HL-60/S4 (cell line): Measurements from ENCODE around the gene NPHP1.
"Not testable (repeated sequence)": the region's sequence is repeated elsewhere in the genome, so short reads cannot be mapped to it uniquely, and the experiment has no call there.

Source experiments
- in situ Hi-C: fragments of 300-500 bp; cut with MboI; formaldehyde crosslinking; loops from 2 replicates; pipeline ENCODE4 v1.14.3; 2022; ENCODE audit warnings: low sequenced_read_pairs

NPHP1 gene

DNA sequence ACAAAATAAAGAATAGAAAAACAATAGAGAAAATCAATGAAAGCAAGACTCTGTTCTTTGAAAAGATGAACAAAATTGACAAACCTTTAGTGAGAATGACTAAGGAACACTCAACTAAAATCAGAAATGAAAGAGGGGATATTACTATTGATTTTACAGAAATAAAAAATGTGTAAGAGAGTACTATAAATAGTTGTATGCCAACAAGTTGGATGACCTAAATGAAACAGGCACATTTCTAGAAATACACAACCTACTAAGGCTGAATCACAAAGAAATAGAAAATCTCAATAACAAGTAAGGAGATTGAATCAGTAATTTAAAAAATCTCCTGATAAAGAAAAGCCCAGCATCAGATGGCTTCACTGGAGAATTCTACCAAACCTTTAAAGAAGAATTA is 70.8 kb downstream of the NPHP1 start:
- in situ Hi-C loops = loop anchor here (25.0 kb wide), 1 partner anchor 628 kb away; no protein-coding TSS in a partner anchor

GRCh38 chr2:110131166-110131565 is 73.6 kb downstream of the NPHP1 start:
- in situ Hi-C loops = loop anchor here (25.0 kb wide), 1 partner anchor 631 kb away; no protein-coding TSS in a partner anchor

DNA sequence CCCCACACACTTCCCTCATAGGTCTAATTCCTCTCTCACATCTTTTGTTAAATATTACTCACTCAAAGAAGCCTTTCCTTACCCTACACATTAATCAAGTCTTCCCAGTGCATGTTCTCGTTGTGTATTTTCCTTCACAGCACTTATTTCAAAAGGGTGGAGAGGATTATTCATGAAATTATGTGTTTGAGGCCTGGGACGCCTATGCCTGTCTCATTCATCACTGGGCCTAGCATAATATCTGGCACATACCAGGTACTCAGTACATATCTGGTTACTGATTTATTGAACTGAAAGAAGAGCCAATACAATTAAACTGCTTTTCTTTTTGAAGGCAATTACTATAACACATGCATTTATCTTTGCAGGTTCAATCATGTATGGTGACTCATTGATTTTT is 74.1 kb downstream of the NPHP1 start:
- in situ Hi-C loops = loop anchor here (25.0 kb wide), 1 partner anchor 632 kb away; no protein-coding TSS in a partner anchor

DNA sequence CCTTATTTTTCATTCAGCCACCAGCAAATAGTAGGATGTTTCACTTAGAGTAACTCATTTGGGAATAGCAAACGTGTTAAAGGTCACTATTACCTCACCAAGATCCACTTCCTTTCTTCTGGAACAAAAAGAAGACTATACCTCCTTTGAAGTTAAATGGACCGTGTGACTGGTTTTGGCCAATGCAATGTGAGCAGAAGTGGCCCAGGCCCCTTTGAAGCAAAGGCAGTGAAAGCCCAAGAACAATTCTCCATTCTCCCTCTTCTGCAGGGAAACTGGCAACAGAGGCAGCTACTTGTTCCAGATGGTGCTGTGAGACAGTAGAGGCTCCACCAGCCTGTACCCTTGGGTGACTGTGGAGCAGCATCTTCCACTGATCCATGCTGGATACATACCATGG is 77.9 kb downstream of the NPHP1 start:
- in situ Hi-C loops = loop anchor here (25.0 kb wide), 1 partner anchor 635 kb away; no protein-coding TSS in a partner anchor

- in situ Hi-C loops = loop anchor here (25.0 kb wide), 1 partner anchor 636 kb away; no protein-coding TSS in a partner anchor
Measured at GRCh38 chr2:110126086-110126773, 78.6 kb downstream of the NPHP1 start.

DNA sequence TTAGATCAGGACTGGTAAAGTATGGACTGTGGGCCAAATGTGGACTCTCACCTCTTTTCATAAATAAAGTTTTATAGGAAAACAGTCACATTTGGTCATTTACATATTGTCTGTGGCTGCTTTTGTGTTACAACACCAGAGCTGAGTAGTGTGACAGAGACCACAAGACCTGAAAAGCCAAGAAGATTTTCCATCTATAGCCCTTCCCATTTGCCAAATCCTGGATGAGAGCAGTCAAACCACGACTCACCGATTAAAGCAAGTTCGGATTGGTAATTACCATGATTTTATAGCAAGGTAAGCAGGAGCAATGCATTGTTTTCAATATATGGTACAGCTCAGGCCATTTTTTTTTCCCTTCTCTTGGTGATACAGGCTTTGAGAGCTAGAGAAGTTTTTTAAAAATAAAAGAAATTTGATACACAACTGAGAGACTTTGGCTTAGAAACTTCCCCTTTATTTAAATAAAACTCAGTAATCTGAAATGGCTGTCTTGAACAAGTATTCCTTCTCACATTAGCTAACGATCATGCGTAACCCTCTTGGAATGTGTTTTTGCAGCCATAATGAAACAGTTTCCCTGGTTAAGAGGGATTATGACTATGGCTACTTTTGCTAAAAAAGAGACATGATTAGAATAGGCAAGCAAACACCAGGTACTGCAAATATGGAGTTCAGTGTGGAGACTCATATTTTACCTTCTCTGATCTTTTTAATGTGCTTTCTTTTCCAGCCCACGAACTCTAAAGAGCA is 79.7 kb downstream of the NPHP1 start:
- in situ Hi-C loops = loop anchor here (25.0 kb wide), 1 partner anchor 637 kb away; no protein-coding TSS in a partner anchor

DNA sequence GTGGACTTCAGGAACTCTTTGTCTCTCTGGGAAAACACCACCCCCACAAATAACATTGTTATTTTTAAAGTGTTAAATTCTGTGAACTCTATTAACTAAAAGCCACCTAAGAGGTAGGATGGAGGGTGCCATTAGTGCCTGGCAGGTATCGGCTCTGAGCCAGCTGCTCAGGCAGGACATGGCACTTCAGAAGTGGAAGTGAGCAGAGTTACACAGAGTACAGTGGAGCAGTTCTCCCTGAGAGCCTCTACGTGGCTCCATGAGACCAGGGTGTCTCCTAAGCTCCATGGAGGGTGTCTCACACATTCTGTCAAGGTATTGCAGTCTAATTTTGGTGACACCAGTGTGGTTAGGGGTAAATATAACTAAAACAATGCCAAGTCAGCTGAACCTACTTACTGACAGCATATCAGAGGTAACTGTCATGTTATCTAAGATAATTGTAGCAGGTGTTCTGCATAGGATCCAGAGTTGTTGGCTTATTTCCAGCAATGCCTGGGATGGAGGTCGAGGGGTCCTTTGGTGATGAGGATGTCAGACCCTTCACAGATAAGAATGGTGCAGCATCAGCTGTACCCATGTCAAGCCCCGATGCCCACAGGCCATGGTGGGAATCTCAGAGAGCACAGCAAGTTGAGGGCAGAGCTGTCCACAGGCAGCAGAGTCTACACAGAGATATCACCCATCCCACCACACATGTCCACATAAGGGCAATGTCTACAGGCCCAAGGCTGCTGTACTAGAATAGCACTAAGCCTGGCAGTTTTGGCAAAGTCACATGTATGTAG is 80.6 kb downstream of the NPHP1 start:
- in situ Hi-C loops = no loop called here

- in situ Hi-C loops = no loop called here
Measured at GRCh38 chr2:110121592-110121991, 83.2 kb downstream of the NPHP1 start.

DNA sequence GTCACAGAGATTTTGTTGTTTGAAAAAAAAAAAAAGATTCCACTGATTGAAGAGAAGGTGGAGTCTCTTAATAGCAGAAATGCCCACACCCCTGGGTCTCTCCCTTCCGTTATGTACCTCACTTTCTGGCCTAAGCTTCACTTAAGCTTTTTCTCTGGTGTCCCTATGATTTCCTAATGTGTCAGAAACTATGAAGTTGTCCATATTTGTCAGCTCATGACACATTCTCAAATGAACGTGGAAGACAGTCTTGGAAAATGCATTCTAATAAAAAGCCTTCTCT is 83.8 kb downstream of the NPHP1 start:
- in situ Hi-C loops = no loop called here

GRCh38 chr2:110120171-110121051 is 84.4 kb downstream of the NPHP1 start:
- in situ Hi-C loops = no loop called here

GRCh38 chr2:110116033-110116710 is 88.6 kb downstream of the NPHP1 start:
- in situ Hi-C loops = no loop called here

GRCh38 chr2:110115291-110116032 is 89.4 kb downstream of the NPHP1 start, which contains the start of gene MALL:
Gene MALL, minus strand, starts transcription at chr2:110115822. Its CDS starts 30 bp downstream, at chr2:110115792.
- in situ Hi-C loops = no loop called here

DNA sequence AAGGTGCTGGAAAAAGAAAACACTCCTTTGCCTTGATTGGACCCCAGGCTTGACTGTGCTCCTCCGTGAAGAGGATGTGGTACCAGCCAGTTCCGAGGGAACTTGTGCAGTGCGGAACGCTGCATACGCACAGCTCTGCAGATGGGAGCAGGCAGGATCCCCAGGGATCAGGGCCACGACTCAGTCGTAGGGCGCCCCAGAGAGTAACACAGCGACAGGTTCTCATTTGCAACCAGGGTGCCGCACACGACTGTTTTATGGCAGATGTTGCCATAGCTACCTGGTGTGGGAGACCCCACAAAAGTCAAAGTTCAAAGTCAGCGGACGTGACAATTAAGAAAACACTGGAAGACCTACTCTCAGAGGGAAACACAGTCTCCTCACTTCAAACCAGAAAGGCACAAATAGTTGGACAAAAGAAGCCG is 90.0 kb downstream of the NPHP1 start:
- in situ Hi-C loops = no loop called here

- in situ Hi-C loops = no loop called here
Measured at GRCh38 chr2:110113961-110114591, 90.7 kb downstream of the NPHP1 start.

DNA sequence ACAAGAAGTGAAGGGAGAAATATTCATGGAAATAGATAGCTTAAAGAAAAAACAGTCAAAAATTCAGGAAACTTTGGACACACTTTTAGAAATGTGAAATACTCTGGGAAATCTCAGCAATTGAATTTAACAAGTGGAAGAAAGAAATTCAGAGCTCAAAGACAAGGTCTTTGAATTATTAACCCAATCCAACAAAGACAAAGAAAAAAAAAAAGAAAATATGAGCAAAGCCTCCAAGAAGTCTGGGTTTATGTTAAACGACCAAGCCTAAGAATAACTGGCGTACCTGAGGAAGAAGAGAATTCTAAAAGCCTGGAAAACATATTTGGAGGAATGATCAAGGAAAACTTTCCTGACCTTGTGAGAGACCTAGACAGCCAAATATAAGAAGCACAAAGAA is 96.5 kb downstream of the NPHP1 start:
- in situ Hi-C loops = not testable (repeated sequence)

GRCh38 chr2:110107092-110108079 is 97.4 kb downstream of the NPHP1 start:
- in situ Hi-C loops = no loop called here

- in situ Hi-C loops = no loop called here
Measured at GRCh38 chr2:110106642-110107041, 98.2 kb downstream of the NPHP1 start.
